Glutamatergic neuron (in vitro differentiated cells): ENCODE measurements around the gene MYO5C. TPM values are rescaled to one million over a fixed set of nuclear protein-coding genes. Genes with fewer than 3 reads are reported as not detected.

ENCODE experiments used
- DNase-seq: peaks from one replicate; pipeline ENCODE4 v3.0.0; 2022
- H3K27ac Mint-ChIP-seq: one replicate; pipeline ENCODE4 v1.8.0; 2020; ENCODE audit warnings: mild to moderate bottlenecking, mixed read lengths, inconsistent platforms; ENCODE audit not compliant: unreplicated experiment
- H3K27me3 Mint-ChIP-seq: one replicate; pipeline ENCODE4 v1.8.0; 2020; ENCODE audit warnings: mild to moderate bottlenecking, moderate library complexity, mixed read lengths, inconsistent platforms; ENCODE audit not compliant: unreplicated experiment
- H3K36me3 Mint-ChIP-seq: one replicate; pipeline ENCODE4 v1.8.0; 2020; ENCODE audit warnings: mild to moderate bottlenecking, mixed read lengths, inconsistent platforms; ENCODE audit not compliant: unreplicated experiment
- H3K4me1 Mint-ChIP-seq: one replicate; pipeline ENCODE4 v1.8.0; 2020; ENCODE audit warnings: mild to moderate bottlenecking, low read depth, mixed read lengths, inconsistent platforms; ENCODE audit not compliant: unreplicated experiment
- H3K4me3 Mint-ChIP-seq: one replicate; pipeline ENCODE4 v1.8.0; 2020; ENCODE audit warnings: mild to moderate bottlenecking, mixed read lengths, inconsistent platforms; ENCODE audit not compliant: unreplicated experiment
- H3K9me3 Mint-ChIP-seq: one replicate; pipeline ENCODE4 v1.8.0; 2020; ENCODE audit warnings: mild to moderate bottlenecking, moderate library complexity, mixed read lengths, inconsistent platforms; ENCODE audit not compliant: unreplicated experiment
- total RNA-seq: library from RNA; stranded (reverse); fragmentation: NEBNext Ultra II Directional; extraction: Animal tissue kit (Norgen Biotek cat#: 25700); gene quantifications from one replicate; pipeline ENCODE4 v1.2.1, GENCODE V29; 2021; ENCODE audit not compliant: unreplicated experiment
- TF ChIP-seq, protein P1 (sequence below): fragments of 200-600 bp; sonication (generic); IDR thresholded peaks from one replicate; pipeline ENCODE4 v1.5.0; 2021; ENCODE audit not compliant: partially characterized antibody, unreplicated experiment

MYO5C gene
- total RNA-seq, 1 donor from 2014 or later: 0.66 TPM

DNA sequence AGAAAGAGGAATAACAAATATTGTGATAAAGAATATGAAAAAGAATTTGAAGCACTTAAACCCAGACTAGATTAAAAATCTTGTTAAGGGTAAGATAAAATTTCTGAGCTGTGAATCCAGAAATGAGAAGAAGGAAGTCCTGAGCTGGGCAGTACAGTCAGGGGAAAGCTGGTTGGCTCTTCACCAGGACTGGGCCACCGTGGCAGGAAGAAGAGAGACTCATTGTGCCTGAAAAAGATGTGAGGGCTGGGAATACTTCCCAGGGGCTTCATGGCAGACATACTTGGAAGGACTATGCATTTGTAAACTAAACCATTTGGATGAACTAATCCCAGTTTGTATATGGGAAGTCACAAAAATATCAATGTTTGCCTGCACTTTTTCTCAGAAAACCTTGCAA lies 28.5 kb upstream of the MYO5C start:
- no peaks in the 10 kb centered on the region for H3K27me3 Mint-ChIP-seq
- TF ChIP-seq, protein P1, sequence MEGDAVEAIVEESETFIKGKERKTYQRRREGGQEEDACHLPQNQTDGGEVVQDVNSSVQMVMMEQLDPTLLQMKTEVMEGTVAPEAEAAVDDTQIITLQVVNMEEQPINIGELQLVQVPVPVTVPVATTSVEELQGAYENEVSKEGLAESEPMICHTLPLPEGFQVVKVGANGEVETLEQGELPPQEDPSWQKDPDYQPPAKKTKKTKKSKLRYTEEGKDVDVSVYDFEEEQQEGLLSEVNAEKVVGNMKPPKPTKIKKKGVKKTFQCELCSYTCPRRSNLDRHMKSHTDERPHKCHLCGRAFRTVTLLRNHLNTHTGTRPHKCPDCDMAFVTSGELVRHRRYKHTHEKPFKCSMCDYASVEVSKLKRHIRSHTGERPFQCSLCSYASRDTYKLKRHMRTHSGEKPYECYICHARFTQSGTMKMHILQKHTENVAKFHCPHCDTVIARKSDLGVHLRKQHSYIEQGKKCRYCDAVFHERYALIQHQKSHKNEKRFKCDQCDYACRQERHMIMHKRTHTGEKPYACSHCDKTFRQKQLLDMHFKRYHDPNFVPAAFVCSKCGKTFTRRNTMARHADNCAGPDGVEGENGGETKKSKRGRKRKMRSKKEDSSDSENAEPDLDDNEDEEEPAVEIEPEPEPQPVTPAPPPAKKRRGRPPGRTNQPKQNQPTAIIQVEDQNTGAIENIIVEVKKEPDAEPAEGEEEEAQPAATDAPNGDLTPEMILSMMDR: no peak
- no peak overlapping the region for H3K27ac Mint-ChIP-seq
- no peak for DNase-seq
- H3K36me3 Mint-ChIP-seq: peaks cover 2% of the 10 kb centered on the region
- peaks cover 2% of the 10 kb centered on the region for H3K9me3 Mint-ChIP-seq
- H3K4me1 Mint-ChIP-seq: no peaks in the 10 kb centered on the region
- H3K4me3 Mint-ChIP-seq: no peak overlapping the region

DNA sequence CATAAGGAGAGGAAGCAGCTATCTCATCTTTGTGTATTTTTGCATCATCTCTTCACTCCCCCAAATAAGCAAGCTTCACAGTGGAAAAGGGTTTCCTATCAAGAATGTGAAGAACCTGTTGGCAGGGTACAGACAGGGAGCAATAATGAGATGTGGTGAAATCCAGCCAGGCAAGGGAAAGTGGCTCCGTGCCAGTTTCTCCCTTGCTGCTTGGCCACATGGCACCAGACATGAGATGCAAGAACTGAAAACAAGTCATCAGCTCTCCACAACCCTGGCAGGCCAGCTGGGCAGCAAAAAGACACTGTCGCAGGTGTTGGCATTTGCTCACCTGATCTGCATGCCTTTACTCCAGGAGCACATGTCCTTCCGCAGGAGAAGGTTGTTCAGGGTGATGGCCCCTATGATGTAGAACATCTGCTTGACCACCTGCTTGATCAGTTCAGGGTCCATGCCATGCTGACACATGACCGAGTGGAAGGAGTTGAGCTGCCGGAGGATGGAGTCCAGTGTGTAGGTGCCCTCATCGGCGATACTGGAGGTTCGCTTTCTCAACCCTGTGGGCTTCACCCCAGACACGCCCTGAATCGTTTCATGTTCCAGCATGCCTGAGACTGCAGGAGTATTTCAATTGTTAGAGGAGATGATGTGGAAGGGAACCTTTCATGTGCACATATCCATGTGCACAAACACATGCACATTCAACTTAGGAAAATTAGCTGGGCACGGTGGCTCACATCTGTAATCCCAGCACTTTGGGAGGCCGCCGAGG lies 23.3 kb upstream of the MYO5C start:
- TF ChIP-seq, protein P1: no peak
- DNase-seq: no peak
- Mint-ChIP-seq H3K36me3 (peaks cover 8% of the 10 kb centered on the region), H3K27me3 (no peaks in the 10 kb centered on the region), H3K4me3 (no peak overlapping the region), H3K27ac (no peak overlapping the region), H3K9me3 (no peaks in the 10 kb centered on the region), H3K4me1 (no peaks in the 10 kb centered on the region)

DNA sequence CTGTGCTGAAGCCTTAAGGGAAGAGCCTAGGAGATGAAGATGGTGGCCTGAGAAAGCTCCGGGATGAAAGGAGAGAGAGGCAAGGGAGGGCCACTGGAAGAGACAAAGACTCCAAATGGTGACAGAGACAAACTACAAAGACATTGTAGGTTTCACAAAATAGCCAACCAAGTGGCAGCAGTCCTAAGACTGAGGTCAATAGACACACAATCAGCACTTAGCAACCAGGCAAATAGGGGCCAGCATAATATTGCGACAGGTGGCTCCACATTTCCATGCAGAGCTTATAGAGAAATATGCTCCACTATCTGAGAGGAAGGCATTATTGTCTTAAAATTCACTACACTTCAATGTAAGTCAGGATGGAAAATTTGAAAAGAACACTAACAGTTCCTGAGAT lies 22.1 kb upstream of the MYO5C start:
- peaks cover 8% of the 10 kb centered on the region for H3K36me3 Mint-ChIP-seq
- TF ChIP-seq, protein P1: no peak
- H3K27me3 Mint-ChIP-seq: no peaks in the 10 kb centered on the region
- DNase-seq: no peak
- no peak overlapping the region for H3K4me3 Mint-ChIP-seq
- no peaks in the 10 kb centered on the region for H3K4me1 Mint-ChIP-seq
- H3K9me3 Mint-ChIP-seq: no peaks in the 10 kb centered on the region
- no peak overlapping the region for H3K27ac Mint-ChIP-seq

DNA sequence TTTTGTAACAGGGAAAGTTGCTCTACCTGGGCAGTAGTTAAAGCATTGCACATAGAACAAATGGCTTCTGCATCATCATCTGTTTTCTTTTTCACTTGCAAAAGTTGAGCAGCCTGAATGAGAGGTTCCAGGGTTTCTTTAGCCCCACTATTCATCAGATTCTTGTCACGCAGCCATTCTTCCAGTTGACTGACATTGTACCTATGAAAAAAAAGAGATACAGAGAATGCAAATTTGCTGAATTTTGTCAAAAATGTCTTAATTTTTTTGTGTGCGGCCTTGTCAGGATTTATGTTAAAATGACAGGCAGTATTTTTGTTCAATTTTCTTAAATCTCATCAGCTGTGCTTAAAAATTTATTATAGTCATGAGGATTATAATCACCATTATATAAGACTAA lies 21.4 kb upstream of the MYO5C start:
- TF ChIP-seq, protein P1: no peak
- Mint-ChIP-seq H3K4me3 (no peak overlapping the region), H3K9me3 (no peaks in the 10 kb centered on the region), H3K36me3 (peaks cover 8% of the 10 kb centered on the region), H3K27ac (no peak overlapping the region), H3K27me3 (no peaks in the 10 kb centered on the region), H3K4me1 (no peaks in the 10 kb centered on the region)
- DNase-seq: no peak

DNA sequence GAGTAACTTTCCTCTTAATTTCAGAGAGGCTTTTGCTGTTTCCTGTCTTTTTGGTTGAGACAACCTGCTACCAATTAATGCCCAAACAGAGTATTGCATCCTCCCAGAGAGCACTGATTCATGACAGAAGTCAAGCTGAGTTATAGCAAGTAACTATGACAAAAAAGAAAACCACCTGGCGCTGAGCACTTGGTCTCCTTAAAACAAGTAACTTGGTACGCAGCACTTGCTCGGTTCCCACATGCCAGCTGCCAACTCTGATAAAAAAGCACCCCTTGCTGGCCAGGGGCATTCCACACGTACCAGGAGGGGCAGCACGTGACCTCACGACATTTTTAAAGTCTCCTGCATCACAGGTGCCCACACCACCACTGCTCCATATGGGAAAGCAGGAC lies 13.5 kb upstream of the MYO5C start:
- H3K4me1 Mint-ChIP-seq: no peaks in the 10 kb centered on the region
- H3K27me3 Mint-ChIP-seq: no peaks in the 10 kb centered on the region
- no peak overlapping the region for H3K27ac Mint-ChIP-seq
- TF ChIP-seq, protein P1: no peak
- H3K9me3 Mint-ChIP-seq: no peaks in the 10 kb centered on the region
- H3K36me3 Mint-ChIP-seq: no peaks in the 10 kb centered on the region
- H3K4me3 Mint-ChIP-seq: no peak overlapping the region
- no peak for DNase-seq
